HG02970 (cell line): ENCODE measurements around the gene SYT17.

Experiments
- ATAC-seq: cut with Tn5 transposase; IDR thresholded peaks from one replicate; pipeline ENCODE4 v1.9.1; 2021; ENCODE audit warnings: mild to moderate bottlenecking, moderate library complexity, moderate number of reproducible peaks; ENCODE audit not compliant: unreplicated experiment, low FRiP score

The SYT17 gene

DNA sequence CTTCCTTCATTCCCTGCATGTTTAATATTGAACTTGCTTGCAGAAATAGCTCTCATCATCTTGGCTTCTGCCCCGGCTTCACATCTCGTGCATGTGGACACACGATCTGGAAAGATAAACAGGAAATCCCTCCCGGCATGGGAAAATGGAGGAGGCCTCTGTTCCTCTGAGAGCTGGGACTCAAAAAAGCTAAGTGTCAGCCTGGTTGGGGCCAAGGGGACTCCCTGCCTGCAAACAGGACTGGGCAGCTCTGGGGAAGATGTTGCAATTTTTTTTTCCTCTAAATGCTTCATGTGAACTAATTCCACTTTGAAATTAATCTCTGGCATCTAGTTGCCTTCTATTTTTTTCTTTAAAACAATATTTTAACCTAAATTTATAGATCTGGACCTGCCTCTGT is 29.4 kb upstream of the SYT17 start:
- ATAC-seq, result no peak

DNA sequence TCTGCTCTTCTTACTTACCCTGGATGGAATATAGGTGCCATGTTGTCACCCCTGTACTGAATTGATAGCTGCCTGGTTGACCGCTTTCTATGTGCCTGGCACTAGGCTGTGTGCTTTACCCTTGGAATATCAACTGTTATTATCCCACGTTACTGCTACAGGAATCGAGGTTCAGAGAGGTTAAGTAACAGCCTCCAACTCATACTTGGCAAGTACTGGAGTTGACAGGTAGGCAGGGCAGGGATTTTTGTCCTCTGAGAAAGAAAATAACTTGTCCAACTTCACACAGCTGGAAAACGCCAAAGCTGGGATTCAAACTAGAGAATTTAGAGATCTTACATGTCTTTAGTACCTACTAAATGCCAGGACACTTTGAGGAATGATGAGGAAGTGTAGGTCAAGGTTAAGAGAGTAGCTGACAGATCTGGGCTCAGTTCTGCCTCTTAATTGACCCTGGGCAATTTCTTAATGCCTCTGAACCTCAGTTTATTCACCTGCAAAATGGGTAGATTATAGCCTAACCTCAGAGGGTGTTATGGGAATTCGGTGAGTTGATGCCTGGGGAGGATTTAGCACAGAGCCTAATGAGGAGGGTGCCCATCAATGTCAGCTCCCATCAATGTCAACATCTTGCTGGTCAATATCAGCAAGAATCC is 28.5 kb upstream of the SYT17 start:
- no peak for ATAC-seq

DNA sequence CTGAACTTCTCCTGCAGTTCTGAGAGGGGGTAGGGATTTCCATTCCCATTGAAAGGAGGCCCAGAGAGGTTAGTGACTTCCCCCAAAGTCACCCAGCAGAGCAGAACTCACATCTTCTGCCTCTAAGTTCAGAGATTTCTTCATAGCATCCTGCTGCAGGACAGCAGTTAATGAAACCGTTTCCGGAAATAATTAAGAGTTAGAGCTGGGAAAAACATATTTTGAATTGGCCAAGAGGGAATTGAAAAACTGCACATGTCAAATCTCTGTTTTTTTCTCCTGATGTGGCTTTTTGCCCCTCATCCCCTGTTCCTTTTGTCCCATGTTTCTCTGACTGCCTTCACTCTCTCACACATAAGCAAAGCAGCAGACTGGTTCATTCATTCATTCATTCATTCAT is 27.6 kb upstream of the SYT17 start:
- no peak for ATAC-seq

DNA sequence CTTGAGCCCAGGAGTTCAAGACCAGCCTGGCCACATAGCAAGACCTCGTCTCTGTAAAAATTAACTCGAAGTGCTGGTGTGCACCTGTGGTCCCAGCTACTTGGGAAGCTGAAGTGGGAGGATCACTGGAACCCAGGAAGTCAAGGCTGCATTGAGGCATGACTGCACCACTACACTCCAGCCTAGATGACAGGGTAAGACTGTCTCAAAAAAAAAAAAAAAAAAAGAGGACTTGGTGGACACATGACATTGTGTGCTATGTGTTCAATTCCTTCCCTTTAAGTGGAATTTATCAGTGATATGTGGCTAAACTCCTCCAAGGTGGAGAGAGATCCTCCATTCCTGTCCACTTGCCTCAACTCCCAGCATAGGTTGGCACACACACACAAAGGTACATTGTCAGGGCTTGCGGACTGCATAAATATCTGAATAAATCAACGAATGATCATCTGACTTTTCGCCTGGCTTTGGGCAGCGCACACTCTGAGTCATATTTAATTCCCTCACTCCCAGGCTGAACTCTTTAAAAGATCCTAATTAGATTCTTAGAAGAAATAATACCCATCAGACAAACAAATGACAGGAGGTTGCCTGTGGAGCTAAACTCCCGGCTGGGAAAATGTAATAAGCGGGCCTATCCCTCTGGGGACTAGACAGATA is 25.0 kb upstream of the SYT17 start:
- ATAC-seq, result no peak

DNA sequence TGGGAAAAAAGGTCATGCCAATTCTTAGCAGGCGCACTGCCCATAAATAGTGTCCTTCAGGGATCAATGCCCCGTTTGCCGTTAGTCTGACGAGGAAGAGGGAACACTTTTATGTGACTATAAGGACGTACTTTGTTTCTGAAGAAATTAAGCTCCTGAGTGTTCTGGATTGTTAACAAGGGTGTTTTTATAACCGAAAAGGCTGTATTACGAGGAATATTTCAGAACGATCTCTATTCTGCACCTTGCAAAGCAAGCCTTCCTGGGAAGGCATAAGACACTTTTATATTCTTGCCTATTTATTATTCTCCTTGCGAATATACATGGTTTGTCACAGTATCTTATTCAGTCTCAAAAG is 24.5 kb upstream of the SYT17 start:
- ATAC-seq, result no peak

DNA sequence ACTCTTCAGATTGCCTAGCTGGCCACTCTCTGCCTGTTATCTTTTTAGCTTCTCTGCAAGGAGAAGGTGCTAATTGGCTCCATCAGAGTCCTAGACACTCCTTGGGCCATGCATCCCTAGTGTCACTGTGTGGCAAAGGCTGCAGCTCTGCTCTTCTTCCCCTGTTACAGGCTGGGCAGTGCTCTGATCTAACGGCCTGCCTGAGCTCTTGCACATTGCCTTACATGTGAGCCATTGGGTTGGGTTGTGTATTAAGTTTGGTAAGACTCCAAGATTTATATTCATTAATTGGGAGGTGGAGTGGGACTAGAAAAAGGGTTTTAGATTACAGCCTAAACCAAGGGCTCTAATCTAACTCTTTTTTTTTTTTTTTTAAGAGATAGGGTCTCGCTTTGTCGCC is 23.0 kb upstream of the SYT17 start:
- ATAC-seq, result no peak

DNA sequence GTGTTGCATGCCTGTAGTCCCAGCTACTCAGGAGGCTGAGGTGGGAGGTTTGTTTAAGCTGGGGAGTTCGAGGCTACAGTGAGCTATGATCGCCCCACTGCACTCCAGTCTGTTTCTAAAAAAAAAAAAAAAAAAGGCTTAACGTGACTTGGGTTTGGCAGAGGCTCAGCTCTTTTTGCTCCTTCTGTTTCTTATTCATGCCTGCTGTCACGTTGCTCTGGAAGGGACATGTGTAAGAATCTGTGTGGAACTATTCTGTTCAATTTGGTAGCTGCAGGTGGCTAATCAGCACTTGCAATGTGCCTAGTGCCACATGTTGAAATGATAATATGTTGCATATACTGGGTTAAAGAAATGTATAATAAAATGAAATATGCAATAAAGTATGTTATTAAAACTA is 20.9 kb upstream of the SYT17 start:
- ATAC-seq, result no peak

DNA sequence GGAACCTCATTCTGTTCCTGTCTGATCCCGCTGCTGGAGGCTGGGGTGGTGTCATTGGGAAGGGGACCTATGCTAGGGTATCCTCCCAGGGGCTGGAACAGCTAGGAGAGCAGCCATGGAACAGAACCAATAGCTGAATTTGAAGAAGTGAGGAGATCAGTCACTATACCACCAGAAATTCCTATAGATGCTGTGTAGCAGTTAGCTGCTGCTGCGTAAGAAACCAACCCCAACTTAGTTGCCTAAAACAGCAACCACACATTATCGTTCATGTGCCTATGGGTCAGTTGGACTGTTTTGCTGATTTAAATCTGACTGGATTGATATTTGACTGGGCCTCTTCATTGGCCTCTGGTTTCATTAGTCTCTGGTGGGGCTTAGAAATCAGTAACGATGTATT is 20.4 kb upstream of the SYT17 start:
- ATAC-seq, result no peak

DNA sequence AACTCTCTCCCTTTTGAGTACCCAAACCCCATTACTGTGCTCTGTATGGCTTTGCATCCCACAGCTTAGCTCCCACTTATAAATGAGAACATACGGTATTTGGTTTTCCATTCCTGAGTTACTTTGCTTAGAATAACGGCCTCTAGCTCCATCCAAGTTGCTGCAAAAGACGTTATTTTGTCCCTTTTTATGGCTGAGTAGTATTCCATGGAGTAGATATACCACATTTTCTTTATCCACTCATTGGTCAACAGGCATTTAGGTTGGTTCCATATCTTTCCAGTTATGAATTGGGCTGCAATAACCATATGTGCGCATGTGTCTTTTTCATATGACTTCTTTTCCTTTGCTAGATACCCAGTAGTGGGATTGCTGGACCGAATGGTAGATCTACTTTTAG is 19.9 kb upstream of the SYT17 start:
- ATAC-seq, result no peak

DNA sequence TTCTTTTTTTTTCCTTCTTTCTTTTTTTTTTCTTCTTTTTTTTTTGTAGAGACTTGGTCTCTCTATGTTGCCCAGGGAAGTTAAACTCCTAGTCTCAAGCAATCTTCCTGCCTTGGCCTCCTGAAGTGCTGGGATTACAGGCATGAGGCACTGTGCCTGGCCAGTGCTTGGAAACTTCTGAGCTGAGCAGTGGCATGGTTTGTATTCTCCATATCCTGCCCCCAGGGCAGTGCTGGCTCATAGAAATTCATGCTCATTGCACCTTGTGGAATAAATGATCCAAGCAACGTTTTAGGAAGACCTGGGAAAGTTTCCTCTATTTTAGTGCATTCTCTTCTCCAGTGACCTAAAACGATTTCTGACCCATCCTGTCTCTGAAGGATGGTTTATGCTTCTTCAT is 16.7 kb upstream of the SYT17 start:
- no peak for ATAC-seq

DNA sequence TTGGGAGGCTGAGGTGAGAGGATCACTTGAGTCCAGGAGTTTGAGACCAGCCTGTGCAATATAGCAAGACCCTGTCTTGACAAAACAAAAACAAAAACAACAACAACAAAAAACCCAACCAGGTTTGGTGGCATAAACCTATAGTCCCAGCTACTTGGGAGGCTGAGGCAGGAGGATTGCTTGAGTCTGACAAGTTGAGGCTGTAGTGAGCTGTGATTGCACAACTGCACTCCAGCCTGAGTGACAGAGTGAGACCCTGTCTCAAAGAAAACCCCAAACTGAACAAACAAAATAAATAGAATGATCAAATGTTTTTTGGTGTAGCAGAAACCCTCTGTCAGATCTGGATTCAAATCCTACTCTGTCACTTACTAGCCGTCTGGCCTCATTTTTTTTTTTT is 16.0 kb upstream of the SYT17 start:
- ATAC-seq, result no peak

DNA sequence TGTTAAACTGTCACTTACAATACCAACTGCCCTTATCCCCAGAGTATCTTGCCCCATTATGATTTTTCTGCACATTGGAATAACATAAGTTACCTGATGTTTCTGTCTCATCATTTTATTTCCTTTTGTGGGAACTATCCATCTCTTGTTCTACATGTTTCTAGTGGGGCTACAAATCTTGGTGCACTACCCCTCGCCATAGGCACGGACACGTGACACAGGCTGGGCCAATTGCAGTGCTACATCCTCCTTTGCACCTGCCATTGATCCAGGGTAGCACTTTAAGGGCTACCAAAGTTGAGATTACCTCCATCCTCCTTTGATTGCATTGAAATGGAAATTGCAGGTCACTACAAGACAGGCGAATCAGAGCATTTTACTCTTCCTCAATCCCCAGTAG is 14.2 kb upstream of the SYT17 start:
- ATAC-seq, result no peak

DNA sequence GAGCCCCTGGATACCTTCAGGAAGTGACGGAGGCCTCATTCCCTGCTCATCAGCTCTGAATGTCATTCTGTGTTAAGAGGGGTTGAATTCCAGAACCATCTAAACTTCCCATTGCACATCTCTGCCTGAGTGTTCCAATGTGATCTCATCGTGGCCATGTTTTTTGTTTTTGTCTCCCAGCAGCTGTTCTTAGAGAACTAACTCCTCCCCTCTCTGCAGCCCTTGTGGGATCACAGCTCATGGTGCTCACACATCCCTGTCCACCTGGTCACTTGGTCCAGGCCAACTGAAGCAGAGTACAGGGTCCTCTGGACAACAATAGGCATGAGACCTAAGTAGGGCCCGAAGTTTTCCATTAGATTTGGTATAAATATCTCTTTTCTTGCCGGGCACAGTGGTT is 6.0 kb upstream of the SYT17 start:
- ATAC-seq, result no peak

DNA sequence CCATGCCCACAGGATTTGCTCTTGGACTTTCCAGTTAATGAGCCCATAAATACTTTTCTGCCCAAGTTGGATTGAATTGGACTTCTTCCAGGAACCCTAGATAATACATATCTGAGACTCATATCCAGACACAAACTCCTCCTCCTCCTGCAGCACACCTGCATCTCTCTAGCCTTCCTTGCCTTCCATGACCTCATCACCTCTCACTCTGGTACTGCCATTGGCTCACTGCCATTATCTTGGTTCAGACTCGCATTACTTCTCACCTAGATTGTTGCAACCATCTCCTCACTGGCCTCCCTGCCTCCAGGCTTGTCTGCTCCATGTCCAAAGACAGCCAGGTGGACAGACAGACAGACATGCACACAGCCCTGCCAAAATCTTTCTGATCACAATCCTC is 4.8 kb upstream of the SYT17 start:
- ATAC-seq, result no peak

DNA sequence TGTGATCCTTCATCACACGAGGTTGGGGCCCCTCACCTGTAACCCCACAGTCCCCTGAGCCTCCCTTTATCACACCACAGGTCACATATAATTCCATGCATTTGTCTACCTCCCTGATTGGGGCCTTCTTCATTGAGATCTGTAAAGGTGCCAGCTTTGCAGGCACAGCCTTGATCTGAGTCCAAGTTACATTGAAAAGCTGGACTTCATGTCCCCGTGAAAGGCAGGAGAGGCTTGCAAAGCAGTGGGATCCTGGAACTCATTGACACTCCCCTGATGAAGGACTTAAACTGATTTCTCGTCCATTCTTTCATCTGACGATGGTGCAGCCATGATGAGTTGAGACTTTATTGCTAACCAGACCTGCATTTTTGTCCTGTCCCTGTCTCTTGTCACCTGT is 3.8 kb upstream of the SYT17 start:
- no peak for ATAC-seq

DNA sequence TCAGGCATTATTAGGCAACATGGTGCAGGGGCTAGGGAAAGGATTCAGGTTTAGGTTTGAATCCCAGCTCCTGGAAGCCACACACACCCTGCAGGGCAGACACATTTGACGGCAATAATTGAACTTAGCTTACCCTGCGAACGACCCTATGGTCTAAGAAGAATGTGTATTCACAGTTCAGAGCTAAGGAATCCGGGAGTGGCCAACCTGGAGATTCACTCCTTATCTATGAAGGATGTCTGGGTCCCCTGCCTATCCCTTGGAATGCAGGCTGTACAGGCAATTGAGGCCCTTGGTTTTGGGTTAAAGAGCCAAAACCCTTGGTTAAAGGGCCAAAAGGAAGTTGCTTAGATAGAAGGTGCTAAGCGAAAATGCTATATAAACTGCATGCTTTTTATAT is 2.9 kb upstream of the SYT17 start:
- no peak for ATAC-seq

DNA sequence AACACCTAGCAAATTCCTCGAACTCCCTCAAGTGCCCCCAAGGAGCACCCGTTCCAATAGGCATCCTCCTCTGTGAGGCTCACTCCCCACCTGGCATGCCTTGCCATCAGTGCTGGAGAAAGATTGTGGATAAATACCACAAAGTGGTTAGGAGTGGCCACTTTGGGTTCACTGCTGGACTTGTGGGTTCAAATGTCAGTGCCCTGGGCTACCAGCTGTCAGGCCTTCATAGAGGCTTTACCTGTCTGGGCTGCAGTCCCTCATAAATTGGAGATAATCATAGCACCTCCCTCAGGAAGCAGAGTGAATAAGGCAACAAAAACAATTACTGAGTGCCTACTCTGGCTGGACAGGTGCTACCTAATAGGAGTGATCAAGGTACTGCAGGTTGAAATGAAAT is 1.5 kb upstream of the SYT17 start:
- no peak for ATAC-seq

DNA sequence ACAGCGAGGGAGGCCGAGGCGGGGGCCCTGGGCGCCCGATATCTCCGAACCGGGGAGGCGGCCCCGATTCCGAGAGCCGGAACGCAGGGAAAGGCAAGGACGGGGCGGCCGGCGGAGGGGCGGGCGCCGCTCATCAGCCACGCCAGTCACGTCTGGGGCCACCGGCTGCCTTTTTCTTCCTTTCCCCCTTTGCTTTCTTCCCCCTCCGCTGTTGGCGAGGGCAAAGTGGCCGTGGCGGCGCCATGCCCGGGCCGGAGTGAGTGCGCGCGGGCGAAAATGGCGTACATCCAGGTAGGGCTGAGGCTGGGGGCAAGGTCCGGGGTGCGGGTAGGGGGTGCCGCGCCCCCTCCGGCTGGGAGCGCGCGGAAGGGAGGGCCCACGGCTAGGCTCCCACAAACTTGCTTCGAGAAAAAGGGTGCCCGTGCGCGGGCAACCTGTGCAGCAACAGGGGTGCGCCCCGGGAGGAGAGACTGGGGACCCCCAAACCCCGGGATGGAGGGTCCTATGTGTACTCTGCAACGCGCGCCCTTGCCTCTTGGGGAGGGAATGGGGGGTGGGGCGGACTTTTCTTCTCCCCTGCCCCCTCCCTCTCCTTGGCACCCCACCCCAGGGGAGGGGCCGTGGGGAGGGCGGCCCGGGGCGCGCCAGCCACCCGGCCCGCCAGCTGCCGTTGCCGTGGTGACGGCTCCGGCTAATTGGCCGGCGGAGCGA is 486 bp downstream of the SYT17 start:
- ATAC-seq, result no peak

DNA sequence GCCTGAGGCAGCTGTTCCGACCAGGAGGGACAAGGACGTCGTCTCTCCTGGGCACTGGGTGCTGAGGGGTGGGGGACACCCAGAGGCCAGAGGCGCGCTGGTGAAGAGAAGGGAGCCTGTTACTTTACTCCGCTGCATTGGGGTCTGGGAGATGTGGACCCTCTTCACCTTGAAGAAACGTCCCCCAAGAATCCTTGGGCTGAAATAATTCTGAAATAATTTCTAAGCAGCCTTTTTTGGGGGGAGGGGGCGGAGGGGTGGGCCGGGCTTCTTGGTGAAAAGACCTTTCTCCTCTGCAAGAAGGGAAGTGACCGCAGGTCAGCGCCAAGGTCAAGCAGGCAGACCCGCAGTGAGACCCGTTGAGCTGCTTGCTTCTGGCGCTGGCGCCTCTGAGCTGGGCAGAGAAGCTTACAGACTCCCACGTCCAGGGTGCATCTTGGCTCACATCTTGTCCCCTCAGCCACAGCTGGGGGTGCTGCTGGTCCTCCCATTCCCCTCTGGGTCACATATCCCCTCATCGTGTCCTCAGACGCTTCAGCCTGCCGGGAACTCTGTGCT is 1.1 kb downstream of the SYT17 start:
- no peak for ATAC-seq

DNA sequence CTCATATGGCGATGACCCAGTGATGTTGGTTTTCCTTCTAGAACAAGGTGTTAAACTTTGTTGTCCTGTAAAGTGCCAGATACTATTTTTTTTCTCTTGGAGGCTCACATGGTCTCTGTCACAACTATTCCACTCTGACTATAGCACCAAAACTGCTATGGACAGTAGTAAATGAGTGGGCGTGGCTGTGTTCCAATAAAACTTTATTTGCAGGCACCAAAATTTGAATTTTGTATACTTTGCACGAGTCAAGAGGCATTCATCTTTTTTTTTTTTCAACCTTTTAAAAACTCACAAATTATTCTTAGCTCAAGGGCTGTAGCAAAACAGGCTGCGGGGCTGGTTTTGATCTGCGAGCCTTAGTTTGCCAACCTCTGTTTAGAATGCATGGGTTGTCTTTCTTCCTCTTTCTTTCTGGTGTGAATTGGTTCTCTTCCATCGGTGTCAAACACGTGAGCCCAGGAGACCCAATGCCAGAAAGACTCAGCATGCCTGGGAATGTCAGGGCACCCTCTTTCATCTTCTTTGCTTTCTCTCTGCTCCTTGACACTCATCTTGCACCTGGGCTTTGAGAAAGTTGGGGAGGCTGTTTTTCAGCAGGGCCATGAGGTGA is 2.1 kb downstream of the SYT17 start:
- no peak for ATAC-seq

DNA sequence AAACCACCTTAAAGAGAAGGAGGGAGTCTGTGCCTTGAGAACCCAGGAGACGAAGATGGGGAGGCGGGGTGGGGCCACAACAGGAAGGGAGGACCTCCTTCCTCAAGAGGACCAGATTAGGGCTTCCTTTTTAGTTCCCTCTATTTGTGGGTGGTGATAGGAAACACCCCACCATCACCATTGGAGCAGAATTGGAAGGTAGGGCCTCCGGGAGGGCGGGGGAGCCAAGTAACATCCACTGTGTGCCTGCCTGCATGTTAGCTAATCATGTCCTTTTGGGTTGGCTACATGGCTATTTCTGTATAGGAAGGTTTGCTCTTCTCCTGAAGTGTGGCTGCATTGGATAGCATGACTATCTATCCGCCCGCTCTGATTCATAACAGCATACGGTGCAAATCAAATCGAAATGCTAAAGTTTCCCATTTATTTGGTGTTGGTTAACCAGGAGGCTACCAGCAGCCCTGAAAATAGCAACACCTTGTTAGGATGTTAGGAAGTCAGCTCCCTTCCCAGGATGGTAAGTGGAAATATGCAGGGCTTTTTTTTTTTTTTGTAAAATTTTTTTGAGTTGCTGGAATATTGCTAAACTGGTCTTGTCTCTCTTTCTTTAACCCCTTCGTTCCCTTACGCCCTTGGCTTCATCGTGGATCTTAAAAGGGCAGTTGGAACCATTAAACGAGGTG is 4.2 kb downstream of the SYT17 start:
- no peak for ATAC-seq
